ENCODE measurements around the gene ULBP2.

DNA sequence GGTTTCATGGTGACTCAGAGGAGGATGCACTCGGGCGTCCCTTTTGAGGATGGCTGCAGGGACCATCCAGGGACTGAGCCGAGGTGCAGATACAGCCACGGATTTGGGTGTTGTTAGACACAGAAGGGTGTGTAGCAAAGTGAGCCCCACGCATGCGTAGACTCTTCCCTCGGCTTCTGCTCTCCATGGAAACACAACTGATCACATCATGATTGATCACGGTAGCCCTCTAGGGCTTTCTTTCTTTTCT is 21.3 kb downstream of the ULBP2 start:
- TF ChIP-seq CTCF (IDR thresholded peaks at IDR 0.05; ENCODE audit: low read length) (no peak), EZH2 (optimal IDR thresholded peaks at IDR 0.05; ENCODE audit: low read depth, low read length) (no peak)
